Measurements from ENCODE around the gene RRAS2.
"Not testable (repeated sequence)": the region's sequence is repeated elsewhere in the genome, so short reads cannot be mapped to it uniquely, and the experiment has no call there.

RRAS2 gene

GRCh38 chr11:14358729-14359439 is at the start of gene RRAS2:
TSS of gene RRAS2 (minus strand) at chr11:14359183. CDS start at chr11:14358870, 313 bp downstream.
- peak; percentile 67 for DNase-seq (ENCODE audit: low read depth)

- no peak for DNase-seq (ENCODE audit: low read depth)
Measured at GRCh38 chr11:14408612-14409011, 49.6 kb upstream of the RRAS2 start.

DNA sequence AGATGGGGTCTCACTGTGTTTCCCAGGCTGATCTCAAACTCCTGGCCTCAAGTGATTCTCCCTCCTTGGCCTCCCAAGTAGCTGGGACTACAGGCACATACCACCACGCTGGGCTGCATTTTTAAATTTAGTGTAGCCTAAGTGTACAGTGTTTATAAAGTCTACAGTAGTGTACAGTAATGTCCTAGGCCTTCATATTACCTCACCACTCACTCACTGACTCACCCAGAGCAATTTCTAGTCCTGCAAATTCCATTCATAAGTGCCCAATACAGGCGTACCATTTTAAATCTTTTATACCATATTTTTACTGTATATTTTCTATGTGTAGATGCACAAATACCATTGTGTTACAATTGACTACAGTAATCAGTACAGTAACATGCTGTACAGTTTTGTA is 47.1 kb upstream of the RRAS2 start:
- DNase-seq (ENCODE audit: low read depth): not testable (repeated sequence)

DNA sequence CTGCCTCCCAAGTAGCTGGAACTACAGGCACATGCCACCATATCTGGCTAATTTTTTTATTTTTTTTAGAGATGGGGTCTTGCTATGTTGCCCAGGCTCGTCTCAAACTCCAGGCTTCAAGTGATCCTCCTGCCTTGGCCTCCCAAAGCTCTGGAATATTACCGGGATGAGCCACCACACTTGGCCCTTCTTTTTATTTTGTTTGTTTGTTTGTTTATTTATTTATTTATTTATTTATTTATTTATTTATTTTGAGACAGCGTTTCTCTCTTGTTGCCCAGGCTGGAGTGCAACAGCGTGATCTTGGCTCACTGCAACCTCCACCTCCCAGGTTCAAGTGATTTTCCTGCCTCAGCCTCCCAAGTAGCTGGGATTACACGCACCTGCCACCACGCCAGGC is 44.5 kb upstream of the RRAS2 start:
- DNase-seq (ENCODE audit: low read depth): not testable (repeated sequence)

GRCh38 chr11:14399087-14399486 is 40.1 kb upstream of the RRAS2 start:
- DNase-seq (ENCODE audit: low read depth): no peak

GRCh38 chr11:14396273-14396672 is 37.3 kb upstream of the RRAS2 start:
- no peak for DNase-seq (ENCODE audit: low read depth)

- no peak for DNase-seq (ENCODE audit: low read depth)
Measured at GRCh38 chr11:14393889-14394288, 34.9 kb upstream of the RRAS2 start.

- DNase-seq (ENCODE audit: low read depth): no peak
Measured at GRCh38 chr11:14393129-14393528, 34.1 kb upstream of the RRAS2 start.

GRCh38 chr11:14390669-14391068 is 31.7 kb upstream of the RRAS2 start:
- DNase-seq (ENCODE audit: low read depth): no peak

DNA sequence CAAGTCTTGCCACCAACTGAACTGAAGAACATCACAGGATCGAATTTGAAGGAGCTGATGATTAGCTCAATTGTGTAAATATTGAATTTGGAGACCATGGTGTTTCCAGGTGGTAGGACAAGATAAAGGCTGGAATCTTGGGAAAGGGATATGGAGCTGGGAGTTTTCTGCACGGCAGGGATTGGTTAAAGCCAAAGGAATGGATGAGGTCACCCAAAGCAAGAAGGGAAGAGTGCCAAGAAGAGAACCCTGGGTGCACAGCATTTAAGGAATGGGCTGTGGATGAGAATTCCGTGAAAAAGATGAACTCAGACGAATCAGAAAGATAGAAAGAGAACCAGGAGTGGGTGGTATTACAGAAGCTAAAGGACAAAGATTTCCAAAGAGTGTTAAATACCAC is 29.4 kb upstream of the RRAS2 start:
- no peak for DNase-seq (ENCODE audit: low read depth)

DNA sequence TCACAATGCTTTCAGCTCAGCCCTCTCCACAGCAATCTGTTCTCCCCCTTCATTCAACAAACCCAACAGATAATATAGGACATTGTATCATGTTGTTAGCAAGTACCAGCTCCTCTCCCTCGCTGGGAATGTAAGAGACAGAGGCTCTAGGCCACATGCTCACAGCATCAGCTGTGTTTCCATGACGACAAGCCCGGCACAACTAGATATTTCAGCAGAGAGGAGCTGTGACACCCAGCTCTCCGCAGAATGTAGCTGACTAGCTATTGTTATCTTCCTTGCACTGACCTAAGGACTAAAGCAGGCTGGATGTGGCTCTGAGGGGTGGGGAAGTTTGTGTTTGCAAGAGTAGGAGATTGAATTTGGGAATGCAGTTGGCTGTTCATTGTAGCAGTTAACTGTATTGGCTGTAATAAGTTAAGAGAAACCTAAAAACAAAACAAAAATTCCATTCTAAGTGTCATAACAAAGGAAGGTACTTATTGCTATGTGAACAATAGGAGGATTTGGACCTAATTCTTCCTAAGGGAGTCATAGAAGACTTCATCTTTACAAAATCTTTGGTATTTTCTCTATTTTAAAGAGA is 28.0 kb upstream of the RRAS2 start:
- no peak for DNase-seq (ENCODE audit: low read depth)

- no peak for DNase-seq (ENCODE audit: low read depth)
Measured at GRCh38 chr11:14386081-14386480, 27.1 kb upstream of the RRAS2 start.

DNA sequence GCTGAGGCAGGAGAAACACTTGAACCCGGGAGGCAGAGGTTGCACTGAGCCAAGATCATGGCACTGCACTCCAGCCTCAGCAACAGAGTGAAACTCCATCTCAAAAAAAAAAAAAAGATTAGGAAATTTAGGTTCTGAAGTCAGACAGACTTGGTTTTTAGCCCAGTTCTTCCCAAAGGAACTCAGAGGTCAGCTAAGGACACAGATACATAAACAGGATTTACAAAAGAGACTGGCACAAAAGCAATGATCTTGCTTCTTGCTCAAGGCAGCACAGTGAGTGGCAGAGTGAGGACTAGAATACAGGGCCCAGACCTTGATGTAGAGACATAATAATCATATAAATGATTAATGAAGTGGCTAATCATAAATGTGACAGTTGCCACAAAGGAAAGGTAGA is 25.4 kb upstream of the RRAS2 start:
- no peak for DNase-seq (ENCODE audit: low read depth)

DNA sequence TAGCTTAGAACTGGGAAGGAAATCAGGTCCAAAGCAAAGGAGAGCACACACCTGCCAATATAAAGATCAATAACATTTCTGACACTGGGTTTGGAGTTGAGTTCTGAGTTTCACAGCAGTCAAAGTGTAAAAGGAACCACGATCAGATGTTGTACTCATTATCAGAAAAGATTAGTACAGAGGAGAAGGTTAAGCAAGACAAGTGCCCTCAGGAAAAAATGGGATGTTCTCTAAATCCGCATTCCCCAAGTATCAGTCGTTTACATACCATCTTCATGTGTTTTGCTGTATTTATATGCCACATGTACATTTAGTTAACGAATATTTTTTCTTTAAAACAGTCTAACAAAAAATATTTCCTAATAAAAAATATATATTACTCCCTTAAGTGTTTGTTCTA is 23.0 kb upstream of the RRAS2 start:
- no peak for DNase-seq (ENCODE audit: low read depth)

- peak; percentile 22 for DNase-seq (ENCODE audit: low read depth)
Measured at GRCh38 chr11:14380947-14381561, 22.1 kb upstream of the RRAS2 start.

- DNase-seq (ENCODE audit: low read depth): no peak
Measured at GRCh38 chr11:14380125-14380936, 21.3 kb upstream of the RRAS2 start.

GRCh38 chr11:14378171-14378570 is 19.2 kb upstream of the RRAS2 start:
- DNase-seq (ENCODE audit: low read depth): no peak

DNA sequence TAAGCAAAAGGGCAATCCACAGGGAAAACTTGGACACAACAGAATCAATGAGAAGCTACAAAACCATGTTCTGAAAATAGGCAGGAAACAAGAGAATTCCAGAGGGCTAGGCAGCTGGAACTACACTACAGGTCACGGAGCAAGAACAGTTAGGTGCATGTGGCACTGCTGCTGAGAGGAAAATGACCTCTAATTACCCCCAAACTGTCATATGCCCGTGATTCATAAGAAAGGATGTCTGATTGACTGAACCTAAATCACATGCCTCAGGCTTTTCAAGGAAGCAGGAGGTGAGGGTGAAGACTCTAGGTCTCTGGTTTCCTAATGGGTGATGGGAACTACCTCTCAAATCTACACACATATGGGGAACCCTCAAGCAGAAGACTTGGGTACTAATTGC is 17.9 kb upstream of the RRAS2 start:
- no peak for DNase-seq (ENCODE audit: low read depth)

DNA sequence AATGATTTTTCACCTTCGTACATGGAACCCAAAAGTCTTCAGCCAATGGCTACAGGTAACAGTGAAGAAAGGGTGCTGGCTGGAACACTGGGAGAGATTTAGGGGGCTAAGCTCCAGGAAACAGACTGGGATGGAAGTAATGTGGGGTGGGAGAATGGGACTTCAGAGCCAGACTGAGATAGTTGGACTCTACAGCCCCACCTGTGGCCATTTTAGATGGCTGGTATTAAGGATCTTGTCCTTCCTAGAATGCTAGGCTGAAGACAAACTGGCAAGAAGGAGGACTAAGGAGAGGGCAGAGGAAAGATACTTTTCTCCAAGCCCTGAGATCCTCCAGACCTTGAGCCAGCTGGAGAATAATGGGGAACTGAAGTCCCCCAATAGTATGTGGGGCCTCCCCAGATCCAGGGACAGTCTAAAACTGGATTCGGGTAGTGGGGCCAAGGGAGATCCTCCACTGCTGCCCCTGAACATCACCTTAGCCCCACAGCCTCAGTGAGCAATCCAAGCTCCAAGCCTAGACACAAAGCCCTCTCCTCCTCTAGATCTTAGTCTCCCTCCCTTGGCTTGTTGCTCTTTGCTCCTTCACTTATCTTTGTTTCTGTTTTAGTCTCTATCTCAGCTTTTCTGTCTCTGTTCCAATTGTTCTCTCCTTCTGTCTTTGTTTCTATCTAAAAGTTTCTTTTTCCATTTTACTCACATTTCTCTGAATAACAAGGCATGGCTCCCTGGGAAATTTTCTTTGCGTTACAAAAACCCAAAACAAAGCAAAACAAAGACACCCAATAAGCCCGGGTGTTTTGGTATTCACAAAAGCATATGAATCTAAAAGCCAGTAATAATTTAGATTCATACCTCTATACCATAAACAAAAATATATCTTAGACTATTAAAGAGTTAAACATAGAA is 16.2 kb upstream of the RRAS2 start:
- DNase-seq (ENCODE audit: low read depth): no peak

GRCh38 chr11:14373941-14374646 is 15.1 kb upstream of the RRAS2 start:
- DNase-seq (ENCODE audit: low read depth): no peak

GRCh38 chr11:14372011-14372410 is 13.0 kb upstream of the RRAS2 start:
- DNase-seq (ENCODE audit: low read depth): no peak

Measured in activated T-cell treated with anti-CD3 and anti-CD28 coated beads for 1 hour (primary cell).